Measurements from ENCODE around the gene FHIT.

FHIT gene

DNA sequence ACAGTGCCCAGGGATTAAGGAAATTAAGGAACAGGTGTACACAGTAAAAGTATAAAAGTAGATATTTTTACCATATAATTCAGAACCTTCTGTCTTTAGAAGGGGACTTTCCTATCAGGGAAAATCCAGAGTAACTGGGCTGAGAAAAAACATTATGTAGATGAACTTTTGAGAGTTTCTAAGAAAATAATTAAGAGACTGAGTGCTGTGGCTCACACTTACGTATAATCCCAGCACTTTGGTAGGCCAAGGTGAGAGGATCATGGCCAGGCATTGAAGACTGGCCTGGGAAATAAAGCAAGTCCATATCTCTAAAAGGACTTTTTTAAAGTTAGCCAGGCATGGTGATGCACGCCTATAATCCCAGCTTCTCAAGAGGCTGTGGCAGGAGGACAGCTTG is 1021.8 kb downstream of the FHIT start:
- no peak for DNase-seq

DNA sequence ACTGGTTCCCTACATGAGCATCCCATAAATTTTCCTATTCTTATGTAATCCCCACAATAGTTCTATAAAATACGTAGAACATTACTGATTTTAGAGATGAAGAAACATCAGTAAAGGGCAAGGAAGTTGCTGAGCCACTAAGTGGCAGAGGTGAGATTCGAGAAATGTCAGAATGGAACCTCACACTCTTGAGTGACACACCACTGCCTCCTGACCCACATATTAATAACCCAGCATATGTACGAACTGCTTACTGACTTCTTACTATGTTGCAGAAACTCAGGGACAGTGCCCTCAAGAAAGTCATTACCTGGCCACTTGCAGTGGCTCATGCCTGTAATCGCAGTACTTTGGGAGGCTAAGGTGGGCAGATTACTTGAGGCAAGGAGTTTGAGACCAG is 1022.4 kb downstream of the FHIT start:
- no peak for DNase-seq

DNA sequence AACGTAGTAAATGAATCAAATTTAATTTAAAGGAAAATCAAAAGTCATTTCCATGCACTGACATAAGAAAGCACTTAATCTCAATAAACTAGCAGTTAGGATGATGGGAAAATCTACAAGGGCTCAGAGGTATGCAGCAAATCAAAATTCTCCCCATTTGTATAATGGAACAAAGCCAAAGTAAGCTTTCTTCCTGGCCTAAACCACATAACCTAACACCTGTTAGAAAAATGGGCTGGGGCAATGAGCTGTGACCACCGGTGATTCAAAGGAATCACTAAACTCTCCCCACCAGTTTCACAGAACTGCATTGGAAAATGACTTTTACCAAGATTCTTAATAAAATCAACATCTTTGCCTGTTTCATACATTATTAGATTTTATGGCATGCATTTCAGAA is 1024.3 kb downstream of the FHIT start:
- no peak for DNase-seq

DNA sequence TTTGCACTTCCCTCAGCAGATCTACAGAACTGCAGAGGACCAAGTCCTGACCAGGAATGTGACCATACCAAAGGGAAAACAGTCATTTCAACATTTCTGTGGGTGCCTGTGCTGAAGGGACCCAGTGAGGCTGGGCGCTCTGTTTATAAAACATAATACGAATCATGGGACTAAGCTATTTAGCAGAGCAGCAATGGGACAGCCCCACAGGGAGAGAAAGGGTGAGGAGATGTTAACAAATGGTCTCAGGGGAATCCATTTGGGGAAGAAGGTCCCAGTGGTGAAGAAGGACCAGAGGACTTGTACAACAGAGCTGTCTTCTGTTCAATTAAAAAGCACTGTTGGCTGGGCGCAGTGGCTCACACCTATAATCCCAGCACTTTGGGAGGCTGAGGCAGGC is 1025.4 kb downstream of the FHIT start:
- DNase-seq, result no peak

DNA sequence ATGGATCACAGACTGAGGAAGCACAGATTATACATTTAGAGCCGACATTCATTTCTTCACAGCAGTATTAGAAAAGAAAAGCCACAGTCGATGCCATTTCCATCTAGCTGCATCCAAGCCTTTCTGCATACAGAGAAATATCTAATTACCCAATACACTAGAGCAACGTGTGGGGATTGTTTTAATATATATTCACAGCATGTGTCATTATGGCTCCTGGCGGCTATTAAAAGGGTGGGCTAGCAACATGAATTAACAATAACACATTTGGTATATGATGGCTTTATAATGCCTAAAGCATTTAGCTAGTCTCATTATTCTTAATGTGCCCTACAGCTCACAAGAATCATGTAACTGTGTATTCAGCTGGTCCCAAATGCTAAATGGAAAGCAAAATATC is 1030.5 kb downstream of the FHIT start:
- DNase-seq, result no peak

DNA sequence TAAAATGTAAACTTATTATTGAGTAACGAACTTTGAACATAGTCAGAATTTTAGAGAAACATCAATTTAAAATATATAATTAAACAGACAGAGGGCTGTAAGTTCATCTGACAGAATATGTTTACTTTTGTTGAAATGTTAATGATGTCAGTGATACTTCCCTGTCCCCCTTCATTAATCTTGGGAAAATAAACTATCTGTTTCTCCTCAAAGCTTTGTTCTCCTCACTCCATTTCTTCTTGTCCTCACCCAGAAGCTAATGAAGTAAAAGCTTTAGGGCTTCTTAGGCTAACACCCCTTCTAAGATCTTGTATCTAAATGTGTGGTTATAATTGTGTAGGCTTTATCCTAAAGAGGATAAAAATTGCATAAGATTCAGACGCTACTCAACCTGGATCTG is 1031.8 kb downstream of the FHIT start:
- DNase-seq, result no peak

DNA sequence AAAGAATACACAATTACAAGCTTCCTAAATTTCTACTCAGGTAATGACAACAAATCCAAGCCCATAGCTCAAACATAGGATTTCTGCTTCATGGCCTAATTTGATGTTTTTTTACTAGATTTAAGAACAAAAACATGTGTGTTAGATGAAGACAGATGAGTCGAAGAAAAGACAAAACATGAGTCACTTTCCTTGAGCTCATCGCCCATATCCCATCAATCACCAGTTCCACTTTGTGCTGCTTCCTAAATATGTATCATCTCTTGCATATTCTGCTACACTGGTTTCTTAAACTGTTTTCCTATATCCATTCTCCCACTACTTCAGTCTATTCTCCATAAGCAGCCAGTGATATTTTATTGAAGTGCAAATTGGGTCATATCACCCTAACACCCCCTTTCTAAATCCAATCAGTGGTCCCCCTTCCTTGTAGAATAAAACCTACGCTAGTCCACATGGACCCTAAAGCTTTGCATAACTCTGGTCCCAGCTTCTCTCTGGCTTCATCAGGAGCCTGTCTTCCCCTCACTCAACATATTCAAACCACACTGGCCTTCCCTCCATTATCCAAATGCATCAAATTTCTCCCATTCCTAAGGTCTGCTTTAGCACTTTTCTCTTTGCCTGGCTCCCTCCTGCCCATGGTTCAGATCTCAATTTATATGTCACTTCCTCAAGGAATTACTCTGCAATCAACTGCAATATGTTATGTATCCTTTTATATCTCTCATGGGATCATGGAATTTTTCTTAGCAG is 1033.9 kb downstream of the FHIT start:
- DNase-seq, result no peak

DNA sequence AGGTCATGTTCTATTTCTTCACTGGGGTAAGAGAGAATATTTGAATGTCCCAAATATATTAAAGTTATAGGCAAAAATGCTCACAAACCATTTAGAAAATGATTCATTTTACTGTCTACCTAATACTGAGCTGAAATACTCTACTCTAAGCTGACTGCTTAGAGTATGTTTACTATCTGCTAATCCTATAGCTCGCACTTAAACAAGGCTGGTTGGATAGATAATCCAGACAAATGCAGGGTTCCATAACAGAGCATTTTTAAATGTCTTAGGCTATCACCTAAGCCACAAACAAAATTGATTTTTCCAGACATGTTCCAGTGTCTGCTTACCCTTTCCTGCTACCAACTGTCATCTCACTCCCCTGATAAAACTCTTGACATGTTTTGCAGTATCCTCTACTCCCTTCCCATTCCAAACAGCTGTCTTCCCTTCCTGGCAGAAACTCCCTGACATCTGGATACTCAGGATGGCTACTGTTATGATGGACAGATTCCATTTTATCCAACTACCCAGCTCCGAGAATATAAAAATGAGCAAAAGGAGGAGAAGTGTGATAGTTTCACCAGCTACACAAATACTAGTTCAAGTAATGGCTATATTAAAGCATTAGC is 1034.7 kb downstream of the FHIT start:
- no peak for DNase-seq

DNA sequence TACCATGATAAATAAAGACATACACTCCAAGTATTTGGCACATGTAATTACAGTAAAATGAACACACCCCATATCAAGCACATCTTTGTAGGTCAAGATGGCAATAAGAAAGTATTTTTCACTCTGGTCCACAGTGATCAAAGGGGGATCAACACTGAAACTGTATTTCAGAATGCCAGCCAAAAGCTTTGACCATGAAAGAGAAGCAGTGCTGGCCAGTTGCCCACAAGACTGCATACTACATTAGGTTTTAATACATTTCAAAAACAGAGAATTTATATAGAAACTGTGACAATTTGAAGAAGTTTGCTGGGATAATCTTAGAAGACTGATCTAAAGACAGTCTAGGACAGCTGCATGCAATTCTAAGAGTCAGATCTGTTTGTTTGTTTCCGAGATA is 1035.3 kb downstream of the FHIT start:
- DNase-seq, result no peak

DNA sequence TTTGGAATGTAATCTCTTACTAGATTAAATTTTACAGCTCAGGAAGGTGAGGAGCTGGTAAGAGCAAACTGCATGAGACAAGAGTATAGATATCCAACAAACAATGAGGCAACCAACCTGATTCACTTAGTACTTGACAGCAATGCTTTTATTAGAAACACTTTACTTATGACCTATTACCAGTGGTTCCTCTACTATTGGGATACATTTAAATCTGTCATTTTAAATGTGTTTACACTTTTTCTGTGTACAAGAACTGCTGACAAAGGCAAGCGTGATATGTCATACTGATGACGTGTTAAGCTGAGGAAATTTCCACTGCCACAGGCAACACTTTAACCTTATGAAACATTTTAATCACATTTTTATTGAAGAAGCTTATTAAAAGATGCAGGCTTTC is 1043.3 kb downstream of the FHIT start:
- no peak for DNase-seq

DNA sequence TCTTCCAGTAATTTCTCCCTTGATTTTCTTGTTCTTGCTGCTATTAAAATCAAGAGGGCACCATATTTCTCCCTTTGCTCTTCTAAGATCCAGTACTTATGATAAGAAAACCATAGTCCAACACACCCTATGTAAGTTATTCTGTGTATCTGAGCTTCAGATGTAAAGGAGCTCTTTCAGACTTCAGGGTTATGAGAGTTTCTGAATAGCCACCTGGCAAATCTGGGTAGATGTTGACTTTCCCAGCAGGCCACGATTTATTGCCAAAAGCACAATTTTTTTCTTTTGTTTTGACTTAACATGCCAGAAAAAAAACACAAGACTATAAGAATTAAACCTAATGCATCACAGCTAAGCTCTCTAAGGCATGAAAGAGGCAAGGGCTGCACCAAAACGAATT is 1045.0 kb downstream of the FHIT start:
- no peak for DNase-seq

DNA sequence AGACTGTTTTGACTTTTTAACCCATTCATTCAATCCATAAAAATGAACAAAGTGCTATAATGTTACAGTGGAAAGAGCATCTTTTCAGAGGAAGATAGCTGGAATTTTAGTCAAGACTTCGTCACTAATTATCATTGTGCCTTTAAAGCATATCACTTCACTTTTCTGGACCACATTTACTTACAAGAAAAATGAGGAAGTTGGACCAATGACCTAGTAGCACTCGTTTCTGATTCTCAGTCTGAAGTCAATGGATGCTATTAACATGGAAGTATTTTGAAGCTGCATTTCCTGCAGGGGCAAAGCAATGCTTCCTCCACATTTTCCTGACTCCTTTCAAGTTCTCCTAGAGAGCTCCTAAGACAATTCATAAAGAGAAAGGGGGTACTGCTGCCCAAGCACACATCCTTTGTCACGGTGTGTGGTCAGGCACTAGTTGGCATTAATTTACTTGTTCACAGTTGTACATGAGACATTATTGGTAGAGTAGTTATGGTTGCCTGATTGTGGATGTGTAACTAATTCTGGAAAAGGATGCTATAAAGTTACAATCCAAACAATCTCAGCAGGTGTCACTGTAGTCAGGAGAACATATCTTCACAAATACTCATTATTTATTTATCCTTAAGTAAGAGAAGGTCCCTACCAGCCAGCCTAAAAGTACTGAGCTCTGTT is 1049.1 kb downstream of the FHIT start:
- no peak for DNase-seq

DNA sequence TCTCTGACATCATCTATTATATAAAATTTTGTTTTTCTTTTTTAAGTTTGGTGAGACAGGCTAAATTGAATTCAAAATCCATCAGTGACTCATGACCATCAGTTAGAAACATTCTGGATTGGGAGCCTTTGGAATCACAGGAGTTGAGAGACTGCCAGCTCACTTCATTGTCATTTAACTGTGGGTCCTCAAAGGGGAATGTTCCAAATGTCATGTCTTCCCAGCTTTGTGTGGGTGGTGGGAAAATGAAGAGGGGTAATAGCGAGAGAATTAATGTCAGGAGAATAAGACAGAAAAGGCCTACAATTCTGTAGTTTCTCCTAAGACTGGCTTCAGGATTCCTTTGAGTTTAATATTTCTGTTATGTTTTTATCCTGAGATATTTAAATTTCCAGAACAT is 1051.9 kb downstream of the FHIT start:
- DNase-seq, result no peak

DNA sequence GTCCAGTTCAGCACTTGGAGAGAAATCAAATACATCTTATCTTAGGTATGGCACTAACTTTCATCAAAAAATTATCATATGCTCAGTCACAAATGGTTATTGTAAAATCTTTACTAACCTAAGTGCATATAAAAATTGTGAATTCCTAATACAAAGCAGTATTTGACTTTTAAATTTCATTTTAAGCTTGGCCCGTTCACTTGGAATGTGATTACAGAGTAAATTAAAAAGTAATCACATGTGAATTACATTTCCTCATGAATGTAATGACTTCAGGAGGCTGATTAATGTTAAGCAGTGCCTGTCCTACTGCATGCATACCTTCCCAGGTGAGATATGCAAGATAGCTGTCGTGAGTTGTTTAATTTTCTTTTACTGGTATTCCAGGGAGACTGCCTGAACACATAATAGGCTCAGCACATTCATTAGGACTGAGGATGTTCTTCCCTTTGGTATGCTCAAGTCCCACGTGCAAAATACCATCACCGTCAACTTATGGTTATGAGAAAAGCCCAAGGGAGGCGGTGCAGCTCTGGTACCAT is 1053.0 kb downstream of the FHIT start:
- no peak for DNase-seq

DNA sequence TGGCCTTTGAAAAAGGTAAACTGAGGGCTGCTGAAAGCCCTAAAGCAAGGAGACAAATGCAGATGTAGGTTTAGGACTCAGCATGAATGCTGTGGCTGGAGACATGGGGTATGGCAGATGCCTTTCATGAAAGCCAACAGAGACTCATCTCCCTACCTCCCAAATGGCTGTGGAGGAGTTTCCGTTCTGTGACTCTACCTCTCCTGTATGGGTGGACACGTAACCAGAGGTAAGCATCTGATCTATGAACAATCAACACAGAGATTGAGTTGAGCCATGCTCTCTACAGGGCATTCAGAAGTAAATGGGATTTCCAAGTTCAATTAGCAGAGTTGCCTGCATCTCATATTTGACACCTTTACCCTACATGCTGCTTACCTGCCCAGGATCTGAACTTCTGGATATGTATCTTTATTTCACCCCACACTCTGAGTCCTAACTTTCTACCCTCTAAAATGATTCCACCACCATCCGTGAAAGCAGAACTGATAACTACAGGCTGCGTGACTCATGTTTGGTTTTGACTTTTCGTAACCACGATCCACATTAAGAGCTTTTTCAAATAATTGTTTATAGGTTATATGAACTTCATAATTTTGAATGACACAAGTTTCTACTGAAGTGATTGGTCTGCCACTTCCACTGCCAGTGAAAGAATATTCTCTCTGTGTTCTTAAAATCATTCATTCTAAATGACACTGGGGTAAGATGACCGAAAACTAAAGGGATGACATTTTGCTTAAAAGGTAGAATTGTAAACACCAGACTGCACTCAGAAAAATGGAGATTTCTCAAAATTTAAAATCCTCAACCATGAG is 1058.7 kb downstream of the FHIT start:
- no peak for DNase-seq

DNA sequence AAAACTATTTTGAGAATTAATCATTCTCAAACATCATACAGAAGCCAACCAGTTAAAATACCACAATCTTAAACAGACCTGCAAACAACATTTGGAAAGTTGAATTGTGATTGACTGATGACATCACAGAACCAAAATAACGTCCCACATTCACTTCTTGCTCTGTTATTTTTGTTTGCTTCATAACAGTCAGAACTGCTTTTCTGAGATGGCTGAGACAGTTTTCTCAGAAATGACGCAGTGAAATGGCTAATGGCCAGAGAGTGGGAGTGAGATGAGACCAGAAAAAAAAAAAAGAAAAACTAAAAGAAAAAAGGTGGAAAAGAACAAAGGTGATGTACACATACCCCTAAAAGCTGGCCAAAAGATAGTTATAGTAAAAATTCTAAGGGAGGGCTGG is 1061.2 kb downstream of the FHIT start:
- no peak for DNase-seq

DNA sequence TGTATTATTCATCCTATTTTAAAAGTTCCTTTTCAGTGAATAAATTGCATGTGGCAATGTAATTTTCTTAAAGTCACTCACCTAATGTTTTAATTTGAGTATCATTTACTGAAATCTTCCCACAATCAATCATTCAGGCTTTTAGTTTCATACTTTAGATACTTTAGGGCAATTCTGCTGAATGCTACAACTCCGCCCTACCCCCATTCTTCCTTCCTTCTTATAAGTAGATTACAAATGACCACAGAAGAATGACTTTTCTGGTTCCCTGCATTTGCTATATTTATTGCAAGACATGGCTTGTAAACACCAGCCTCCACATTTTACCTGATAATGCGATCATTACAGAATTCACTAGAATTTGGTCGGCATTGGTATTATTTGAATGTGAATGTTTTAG is 1061.9 kb downstream of the FHIT start:
- DNase-seq, result no peak

DNA sequence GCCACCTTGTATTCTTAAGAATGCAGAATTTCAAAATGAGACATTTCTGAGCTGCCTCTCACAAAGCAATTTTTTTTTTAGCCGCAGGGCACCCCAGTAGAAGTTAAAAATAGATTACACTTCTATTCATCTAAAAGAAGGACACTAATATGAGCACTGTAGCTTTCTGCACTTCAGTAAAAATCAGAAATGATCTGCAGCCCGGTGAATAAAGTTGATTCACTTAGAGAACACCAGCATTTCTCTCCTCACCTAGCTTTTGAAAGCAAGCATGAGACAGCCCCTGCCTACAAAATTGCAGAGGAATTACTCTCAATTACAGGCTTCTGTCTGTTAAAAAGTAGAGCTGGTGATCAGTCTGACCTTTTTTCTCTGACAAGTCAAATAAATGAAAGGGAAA is 1062.4 kb downstream of the FHIT start:
- no peak for DNase-seq

DNA sequence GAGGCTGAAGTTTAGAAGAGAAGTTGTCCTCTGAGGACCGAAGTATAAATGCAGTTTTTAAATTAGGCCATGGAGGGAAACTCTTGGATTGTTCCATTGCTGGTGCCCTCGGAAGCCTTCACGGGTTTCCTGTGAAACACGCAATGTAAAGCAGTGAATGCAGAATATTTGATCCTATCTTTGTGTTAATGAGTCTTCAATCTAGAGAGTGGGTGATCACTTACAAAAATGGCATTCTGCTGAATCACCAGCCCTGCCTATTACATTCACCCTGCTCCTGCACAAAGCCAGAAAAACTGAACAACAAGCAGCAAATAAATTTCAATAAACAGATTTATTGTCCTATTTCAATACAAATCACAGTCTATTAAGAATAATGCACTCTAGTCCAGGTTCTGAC is 1063.9 kb downstream of the FHIT start:
- DNase-seq, result no peak

DNA sequence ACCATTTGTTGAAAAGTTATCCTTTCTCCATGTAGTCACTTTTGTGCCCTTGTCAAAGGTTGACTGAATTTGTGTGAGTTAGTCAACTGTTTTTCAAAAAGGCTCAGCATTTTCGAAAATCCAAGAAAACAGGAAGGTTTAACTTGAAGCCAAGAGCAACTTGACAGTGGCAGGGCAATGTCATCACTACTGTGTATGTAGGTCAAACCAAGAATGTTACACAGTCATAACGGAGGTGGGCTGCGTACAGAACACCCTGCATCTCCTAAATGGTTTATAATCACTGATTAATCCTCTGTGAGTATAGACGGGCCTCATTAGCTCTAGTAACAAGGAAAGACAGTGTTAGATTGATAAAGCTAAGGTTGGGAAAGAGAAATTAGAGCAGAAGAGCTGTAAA is 1064.9 kb downstream of the FHIT start:
- DNase-seq, result no peak

DNA sequence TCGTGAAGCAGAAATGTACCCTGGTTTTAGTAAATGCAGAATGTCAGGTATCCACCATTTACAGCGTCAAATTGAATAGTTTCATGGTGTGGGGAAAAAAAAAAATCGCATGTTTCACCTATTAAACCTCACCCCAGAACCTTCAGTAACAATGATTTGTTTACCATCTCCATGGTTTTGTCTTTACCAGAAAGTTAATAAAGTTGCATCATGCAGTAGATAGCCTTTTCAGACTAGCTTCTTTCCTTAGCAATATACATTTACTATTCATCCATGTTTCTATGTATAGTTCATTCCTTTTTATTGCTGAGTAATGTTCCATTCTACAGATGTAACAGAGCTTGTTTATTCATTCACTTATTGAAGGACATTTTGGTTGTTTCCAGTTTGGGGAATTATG is 1066.1 kb downstream of the FHIT start:
- DNase-seq, result no peak

DNA sequence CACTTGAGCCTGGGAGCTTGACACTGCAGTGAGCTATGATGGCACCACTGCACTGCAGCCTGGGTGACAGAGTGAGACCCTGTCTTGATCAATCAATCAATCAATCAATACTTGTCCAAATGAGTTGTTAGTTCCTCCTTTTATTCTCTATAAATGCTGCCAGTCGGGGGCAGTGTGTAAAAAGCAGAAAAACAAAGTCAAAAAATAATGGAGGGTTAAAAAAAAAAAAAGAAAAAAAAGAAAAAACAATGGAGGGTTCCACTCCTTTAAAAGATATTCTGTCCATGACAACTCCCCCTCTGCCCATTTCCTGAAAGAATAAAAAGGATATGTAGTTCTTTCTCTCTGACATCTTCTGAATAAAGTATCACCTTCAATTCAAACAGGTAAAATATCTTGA is 1068.6 kb downstream of the FHIT start:
- no peak for DNase-seq

DNA sequence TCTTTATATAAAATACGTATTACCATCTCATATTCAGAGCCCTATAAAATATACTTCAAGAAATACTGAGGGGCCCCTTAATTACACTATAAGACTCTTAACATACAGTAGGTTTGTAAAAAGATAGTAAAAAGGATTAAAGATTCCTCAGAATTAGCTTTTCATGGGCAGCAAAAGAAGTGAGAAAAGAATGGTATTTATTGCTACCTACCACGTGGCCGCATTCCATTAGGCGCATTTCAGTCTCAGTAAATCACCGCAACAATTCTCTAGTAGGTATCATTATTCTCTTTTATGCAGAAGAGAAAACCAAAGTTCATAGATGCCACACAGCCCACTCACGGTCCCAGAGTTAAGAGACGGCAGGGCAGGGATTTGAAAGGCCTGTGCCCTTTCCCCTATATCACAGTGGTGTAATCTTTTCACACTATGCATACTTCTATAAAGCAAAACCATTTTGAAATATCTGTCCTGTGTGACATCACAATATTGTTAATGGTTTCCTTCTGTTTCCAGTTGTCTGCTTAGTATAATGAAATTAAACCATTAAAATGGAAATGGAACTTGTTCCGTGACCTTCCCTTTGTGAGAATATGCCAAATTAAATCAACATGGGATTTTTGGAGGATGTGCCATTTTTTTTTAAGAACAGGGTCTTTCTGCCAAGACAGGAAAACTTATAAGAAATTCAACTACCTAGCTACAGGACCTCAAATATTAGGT is 1072.2 kb downstream of the FHIT start:
- no peak for DNase-seq

Data from activated CD4-positive, alpha-beta T cell treated with anti-CD3 and anti-CD28 coated beads, Interleukin-2, amount 50 U/mL, for 1 hour (primary cell).